ENCODE data around the gene KRTAP5-5. TPM values are rescaled to one million over a fixed set of nuclear protein-coding genes. Genes with fewer than 3 reads are reported as not detected.

KRTAP5-5 gene
- total RNA-seq, 1 experiment from 2014 or later: not detected

GRCh38 chr11:1633864-1634263, 4.3 kb downstream of the KRTAP5-5 start:
- Histone ChIP-seq H2BK120ac (ENCODE audit: low read depth, low read length, poor library complexity, severe bottlenecking) (no peak overlapping the region), H4K5ac (ENCODE audit: insufficient read length, low read depth, low read length) (no peak overlapping the region), H4K91ac (ENCODE audit: insufficient read length, low read depth, low read length) (no peak overlapping the region), H3K79me2 (ENCODE audit: insufficient read depth, low read length) (no peaks in the 10 kb centered on the region), H2AK5ac (ENCODE audit: insufficient read length, low read length) (no peak overlapping the region), H3K4me1 (ENCODE audit: insufficient read depth, low read length) (no peaks in the 10 kb centered on the region; the same call in 1 of the 2 replicates), H2BK20ac (ENCODE audit: low read depth, low read length, poor library complexity, severe bottlenecking) (no peak overlapping the region), H3T11ph (ENCODE audit: low read length) (no peak overlapping the region), H2AFZ (ENCODE audit: low read length) (no peak overlapping the region), H3K9ac (ENCODE audit: extremely low read depth, insufficient read length, low read length) (no peak overlapping the region), H3K23ac (ENCODE audit: insufficient read length, low read depth, low read length) (no peak overlapping the region), H3K56ac (ENCODE audit: insufficient read length, low read depth, low read length) (no peak overlapping the region), H3K18ac (ENCODE audit: insufficient read length, low read depth, low read length) (no peak overlapping the region), H2BK15ac (ENCODE audit: low read depth, low read length) (no peak overlapping the region), H3K9me3 (ENCODE audit: control insufficient read depth, low read depth, low read length) (no peaks in the 10 kb centered on the region), H2BK5ac (ENCODE audit: insufficient read length, low read length) (no peak overlapping the region), H3K14ac (ENCODE audit: insufficient read depth, low read length) (no peak overlapping the region), H3K4ac (ENCODE audit: low read depth, low read length) (no peak overlapping the region), H3K27me3 (ENCODE audit: insufficient read depth, low read length) (no peaks in the 10 kb centered on the region; the same call in 1 of the 2 replicates), H4K20me1 (ENCODE audit: control insufficient read depth, insufficient read depth, insufficient read length) (no peaks in the 10 kb centered on the region), H4K8ac (replicated peaks; ENCODE audit: insufficient read length, low read depth, low read length) (no peak overlapping the region), H3K4me2 (ENCODE audit: insufficient read depth, insufficient read length, low read length) (no peak overlapping the region), H3K23me2 (ENCODE audit: insufficient read length, low read depth, low read length, poor library complexity, severe bottlenecking) (no peaks in the 10 kb centered on the region), H3K27ac (ENCODE audit: insufficient read length, low read depth, low read length) (no peak overlapping the region), H3K79me1 (ENCODE audit: insufficient read depth, low read depth, low read length, poor library complexity, severe bottlenecking) (no peaks in the 10 kb centered on the region), H2BK12ac (ENCODE audit: insufficient read length, low read depth, low read length) (no peak overlapping the region)
- no peak for DNase-seq
- TF ChIP-seq, protein P1, sequence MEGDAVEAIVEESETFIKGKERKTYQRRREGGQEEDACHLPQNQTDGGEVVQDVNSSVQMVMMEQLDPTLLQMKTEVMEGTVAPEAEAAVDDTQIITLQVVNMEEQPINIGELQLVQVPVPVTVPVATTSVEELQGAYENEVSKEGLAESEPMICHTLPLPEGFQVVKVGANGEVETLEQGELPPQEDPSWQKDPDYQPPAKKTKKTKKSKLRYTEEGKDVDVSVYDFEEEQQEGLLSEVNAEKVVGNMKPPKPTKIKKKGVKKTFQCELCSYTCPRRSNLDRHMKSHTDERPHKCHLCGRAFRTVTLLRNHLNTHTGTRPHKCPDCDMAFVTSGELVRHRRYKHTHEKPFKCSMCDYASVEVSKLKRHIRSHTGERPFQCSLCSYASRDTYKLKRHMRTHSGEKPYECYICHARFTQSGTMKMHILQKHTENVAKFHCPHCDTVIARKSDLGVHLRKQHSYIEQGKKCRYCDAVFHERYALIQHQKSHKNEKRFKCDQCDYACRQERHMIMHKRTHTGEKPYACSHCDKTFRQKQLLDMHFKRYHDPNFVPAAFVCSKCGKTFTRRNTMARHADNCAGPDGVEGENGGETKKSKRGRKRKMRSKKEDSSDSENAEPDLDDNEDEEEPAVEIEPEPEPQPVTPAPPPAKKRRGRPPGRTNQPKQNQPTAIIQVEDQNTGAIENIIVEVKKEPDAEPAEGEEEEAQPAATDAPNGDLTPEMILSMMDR (conservative IDR thresholded peaks at IDR 0.05): no peak
- Mint-ChIP-seq H3K36me3 (ENCODE audit: insufficient read depth in 1 of 3, low read depth in 3 of 3) (no peaks in the 10 kb centered on the region), H3K27me3 (ENCODE audit: low read depth) (peaks cover 55% of the 10 kb centered on the region), H3K4me1 (peaks cover 6% of the 10 kb centered on the region in 2 experiments), H3K4me3 (no peak overlapping the region), H3K9me3 (no peaks in the 10 kb centered on the region), H3K27ac (no peak overlapping the region)
- WGBS (ENCODE audit: extremely low coverage, insufficient read length, low lambda C conversion rate): no CpG with 5 or more reads among the region's 10 CpGs
